HG03064 (cell line): ENCODE measurements around the gene MAST1.
"Not testable (repeated sequence)": the region's sequence is repeated elsewhere in the genome, so short reads cannot be mapped to it uniquely, and the experiment has no call there.

ENCODE experiments used
- ATAC-seq: cut with Tn5 transposase; IDR thresholded peaks from one replicate; pipeline ENCODE4 v1.9.1; 2021; ENCODE audit warnings: low read depth; ENCODE audit not compliant: unreplicated experiment

The MAST1 gene

GRCh38 chr19:12888006-12888603, 49.8 kb downstream of the MAST1 start:
- ATAC-seq = no peak

GRCh38 chr19:12890299-12890786, 52.0 kb downstream of the MAST1 start:
- ATAC-seq = not testable (repeated sequence)

- ATAC-seq = peak; percentile 76
Measured at GRCh38 chr19:12890787-12891552, 52.7 kb downstream of the MAST1 start, which contains the start of gene GCDH. TSS of gene GCDH (plus strand) at chr19:12891160. CDS start at chr19:12891305, 145 bp downstream.

- ATAC-seq = no peak
Measured at GRCh38 chr19:12891553-12892021, 53.3 kb downstream of the MAST1 start.

GRCh38 chr19:12893582-12893981, 55.3 kb downstream of the MAST1 start:
- no peak for ATAC-seq

- no peak for ATAC-seq
Measured at GRCh38 chr19:12896460-12896859, 58.1 kb downstream of the MAST1 start.

GRCh38 chr19:12899891-12900518, 61.7 kb downstream of the MAST1 start:
- no peak for ATAC-seq

GRCh38 chr19:12907166-12907565, 68.9 kb downstream of the MAST1 start:
- no peak for ATAC-seq

GRCh38 chr19:12912571-12912970, 74.3 kb downstream of the MAST1 start:
- ATAC-seq = no peak

GRCh38 chr19:12913011-12913561, 74.8 kb downstream of the MAST1 start:
- ATAC-seq = no peak

GRCh38 chr19:12913851-12914690, 75.8 kb downstream of the MAST1 start:
- no peak for ATAC-seq

- ATAC-seq = not testable (repeated sequence)
Measured at GRCh38 chr19:12915860-12916259, 77.5 kb downstream of the MAST1 start.

GRCh38 chr19:12918253-12918652, 79.9 kb downstream of the MAST1 start:
- ATAC-seq = no peak

- no peak for ATAC-seq
Measured at GRCh38 chr19:12921047-12921446, 82.7 kb downstream of the MAST1 start.

- ATAC-seq = no peak
Measured at GRCh38 chr19:12922959-12923358, 84.6 kb downstream of the MAST1 start.
